DLD1 (cell line): Measurements from ENCODE around the gene STIP1.
"Not testable (repeated sequence)": the region's sequence is repeated elsewhere in the genome, so short reads cannot be mapped to it uniquely, and the experiment has no call there.

Experiments
- in situ Hi-C: cut with HindIII; loops from 2 replicates; pipeline ENCODE4 v1.10.0; 2017; ENCODE audit warnings: low sequenced_read_pairs

Gene STIP1

GRCh38 chr11:64234647-64235379 lies 48.8 kb downstream of the STIP1 start:
- in situ Hi-C loops, result no loop called here

- in situ Hi-C loops, result no loop called here
Measured at GRCh38 chr11:64235437-64236161, 49.6 kb downstream of the STIP1 start.

- in situ Hi-C loops, result no loop called here
Measured at GRCh38 chr11:64237484-64237951, 51.5 kb downstream of the STIP1 start.

GRCh38 chr11:64238076-64238475 lies 52.1 kb downstream of the STIP1 start:
- in situ Hi-C loops, result no loop called here

GRCh38 chr11:64238999-64239398 lies 53.0 kb downstream of the STIP1 start:
- in situ Hi-C loops, result no loop called here

GRCh38 chr11:64239662-64240434 lies 53.9 kb downstream of the STIP1 start:
- in situ Hi-C loops, result no loop called here

- in situ Hi-C loops, result no loop called here
Measured at GRCh38 chr11:64240435-64241240, 54.7 kb downstream of the STIP1 start, which contains the start of gene FKBP2. TSS of gene FKBP2 (plus strand) at chr11:64241095. CDS start at chr11:64242388, 1,293 bp downstream.

- in situ Hi-C loops, result no loop called here
Measured at GRCh38 chr11:64241241-64241490, 55.2 kb downstream of the STIP1 start.

GRCh38 chr11:64241491-64242374 lies 55.8 kb downstream of the STIP1 start:
- in situ Hi-C loops, result no loop called here

- in situ Hi-C loops, result no loop called here
Measured at GRCh38 chr11:64243236-64243854, 57.4 kb downstream of the STIP1 start.

- in situ Hi-C loops, result no loop called here
Measured at GRCh38 chr11:64244107-64244506, 58.1 kb downstream of the STIP1 start.

GRCh38 chr11:64244966-64245365 lies 59.0 kb downstream of the STIP1 start:
- in situ Hi-C loops, result no loop called here

GRCh38 chr11:64245401-64245796 lies 59.4 kb downstream of the STIP1 start:
- in situ Hi-C loops, result no loop called here

GRCh38 chr11:64245797-64246620 lies 60.0 kb downstream of the STIP1 start:
- in situ Hi-C loops, result no loop called here

- in situ Hi-C loops, result not testable (repeated sequence)
Measured at GRCh38 chr11:64246621-64246870, 60.6 kb downstream of the STIP1 start.

GRCh38 chr11:64246871-64247728 lies 61.1 kb downstream of the STIP1 start, which contains the start of gene PPP1R14B:
TSS of gene PPP1R14B (minus strand) at chr11:64246943. CDS start at chr11:64246673, 270 bp downstream.
- in situ Hi-C loops, result no loop called here

- in situ Hi-C loops, result no loop called here
Measured at GRCh38 chr11:64247729-64248531, 62.0 kb downstream of the STIP1 start.
